Muscle of back (tissue), 11 donors: Measurements from ENCODE around the gene MBLAC1. TPM values are rescaled to one million over a fixed set of nuclear protein-coding genes. Genes with fewer than 3 reads are reported as not detected.

Source experiments
- DNase-seq, 3 donors: peaks; one replicate each; pipeline versions ENCODE4 v3.0.0 to v3.0.0-alpha.2; 2013
- polyA plus RNA-seq, 10 donors: library from polyadenylated mRNA; unstranded; fragments of 120-200 nt; gene quantifications; one replicate each; pipeline ENCODE4 v1.2.1, GENCODE V29; 2013; ENCODE audit not compliant: insufficient read length in 10 of 10

Gene MBLAC1
- polyA plus RNA-seq, 10 donors: 0.44 to 1.5 (median 0.95) TPM

DNA sequence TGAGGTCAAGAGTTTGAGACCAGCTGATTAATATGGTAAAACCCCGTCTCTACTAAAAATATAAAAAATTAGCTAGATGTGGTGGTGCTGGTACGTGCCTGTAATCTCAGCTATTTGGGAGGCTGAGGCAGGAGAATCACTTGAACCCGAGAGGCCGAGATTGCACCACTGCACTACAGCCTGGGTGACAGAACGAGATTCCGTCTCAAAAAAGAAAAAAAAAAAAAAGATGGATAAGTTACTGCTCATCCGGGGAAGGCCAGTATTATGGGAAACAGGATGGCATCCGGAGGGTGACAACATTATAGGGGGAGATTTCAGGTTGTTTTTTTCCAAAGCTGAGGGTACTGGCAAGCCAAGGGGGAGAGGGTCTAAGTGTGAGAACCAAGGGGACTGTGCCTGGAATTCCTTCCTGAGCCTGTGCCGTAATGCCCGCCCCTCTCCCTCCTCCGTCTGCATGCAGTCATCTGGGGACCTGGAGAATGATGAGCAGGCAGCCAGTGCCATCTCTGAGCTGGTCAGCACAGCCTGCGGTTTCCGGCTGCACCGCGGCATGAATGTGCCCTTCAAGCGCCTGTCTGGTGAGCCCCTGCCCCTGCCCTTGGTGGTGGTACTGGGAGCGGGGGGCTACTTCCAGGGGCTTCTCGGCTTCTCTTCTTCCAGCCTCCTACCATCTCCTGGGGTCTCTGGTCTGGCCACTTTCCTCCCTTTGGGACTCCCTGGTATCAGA is 26.3 kb downstream of the MBLAC1 start:
- no peak for DNase-seq

GRCh38 chr7:100153708-100154535 is 27.2 kb downstream of the MBLAC1 start:
- DNase-seq: no peak

GRCh38 chr7:100154651-100155491 is 28.1 kb downstream of the MBLAC1 start:
- DNase-seq: no peak

- no peak for DNase-seq
Measured at GRCh38 chr7:100155553-100156317, 29.0 kb downstream of the MBLAC1 start.

DNA sequence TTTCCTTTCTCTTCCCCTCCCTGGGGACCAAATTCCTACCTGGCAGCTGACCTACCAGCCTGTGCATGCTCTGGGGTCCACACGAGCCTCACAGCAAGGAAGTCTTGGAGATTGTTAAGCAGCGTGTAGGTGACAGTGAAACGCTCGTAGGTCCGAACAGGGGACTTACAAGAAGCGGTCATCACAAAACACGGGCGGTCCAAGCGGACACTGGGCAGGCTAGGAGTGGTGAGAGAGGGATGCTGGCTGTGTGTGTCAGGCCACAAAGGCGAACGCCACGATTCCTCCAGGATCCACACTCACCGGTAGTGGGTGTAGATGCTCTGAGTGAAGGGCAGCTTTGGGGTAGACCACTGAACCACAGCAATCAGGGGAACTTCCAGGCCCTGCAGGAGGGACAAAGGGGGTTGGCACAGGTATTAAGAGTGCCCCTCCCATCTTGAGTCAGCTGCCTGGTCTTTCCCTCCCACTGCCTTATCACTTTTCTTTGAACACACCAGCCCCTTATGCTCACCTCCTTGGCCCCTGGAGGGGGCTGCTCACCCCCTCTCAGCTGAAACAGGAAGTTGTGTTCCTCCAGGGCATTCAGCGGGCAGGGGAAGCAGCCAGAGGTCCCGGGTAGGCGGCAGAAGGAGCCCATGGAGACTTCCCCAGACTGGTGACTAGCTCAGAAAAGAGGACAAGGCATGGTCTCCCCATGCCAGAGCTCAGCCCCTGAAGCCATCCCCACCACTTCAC is 29.7 kb downstream of the MBLAC1 start:
- DNase-seq: no peak

DNA sequence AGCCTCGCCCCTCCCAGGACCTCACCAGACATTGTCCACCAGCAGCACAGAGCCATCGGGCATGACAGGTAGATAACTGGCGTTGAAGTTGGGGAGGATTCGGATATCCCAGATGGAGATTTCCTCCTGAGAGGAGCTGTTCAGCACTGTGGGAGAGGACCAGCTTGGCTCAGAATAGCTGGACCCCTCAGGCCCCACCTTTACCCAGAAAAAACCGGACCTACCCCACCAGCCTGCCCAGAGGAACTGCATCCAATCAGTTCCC is 30.2 kb downstream of the MBLAC1 start:
- no peak for DNase-seq

DNA sequence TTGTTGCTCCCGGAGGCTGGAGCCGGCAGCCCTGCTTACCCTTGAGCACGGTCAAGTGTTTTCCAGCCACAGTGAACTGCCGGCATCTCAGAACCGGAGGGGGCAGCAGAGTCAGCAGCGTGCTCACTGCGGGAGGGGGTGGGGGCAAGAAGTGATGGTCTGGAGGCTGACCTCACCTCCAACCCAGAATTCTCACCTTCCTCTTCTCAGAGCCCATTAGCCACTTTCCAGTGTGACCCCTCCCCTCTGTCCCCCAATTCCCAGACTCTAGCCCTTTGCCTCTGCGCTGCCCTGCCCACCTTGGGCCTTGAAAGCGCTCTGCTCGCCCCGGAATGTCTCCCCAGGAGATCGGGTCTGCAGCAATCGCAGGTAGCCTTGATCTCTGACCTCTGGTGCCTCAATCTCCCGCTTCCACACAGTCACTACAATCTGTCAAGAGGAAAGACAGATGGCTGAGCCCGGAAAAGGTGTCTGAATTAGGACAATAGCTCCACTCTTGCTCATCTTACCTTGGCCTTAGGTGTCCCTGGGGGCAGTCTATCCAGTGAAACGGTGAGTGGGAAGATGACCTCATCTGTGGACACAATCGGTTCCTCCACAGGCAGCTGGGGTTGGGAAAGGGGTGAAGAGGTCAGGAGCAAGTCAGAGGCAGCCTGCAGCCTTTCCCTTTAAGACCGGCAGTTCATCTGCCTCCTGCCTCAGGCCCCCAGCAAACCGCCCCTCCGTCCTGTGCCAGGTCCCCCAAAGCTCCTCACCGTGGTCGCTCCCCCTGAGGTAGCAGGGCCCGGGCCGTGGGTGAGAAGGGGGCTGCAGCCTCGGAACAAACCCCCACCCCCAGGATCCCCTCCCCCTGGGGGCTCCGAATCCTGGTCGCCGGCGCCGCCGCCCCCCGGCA is 30.8 kb downstream of the MBLAC1 start:
- DNase-seq: no peak

DNA sequence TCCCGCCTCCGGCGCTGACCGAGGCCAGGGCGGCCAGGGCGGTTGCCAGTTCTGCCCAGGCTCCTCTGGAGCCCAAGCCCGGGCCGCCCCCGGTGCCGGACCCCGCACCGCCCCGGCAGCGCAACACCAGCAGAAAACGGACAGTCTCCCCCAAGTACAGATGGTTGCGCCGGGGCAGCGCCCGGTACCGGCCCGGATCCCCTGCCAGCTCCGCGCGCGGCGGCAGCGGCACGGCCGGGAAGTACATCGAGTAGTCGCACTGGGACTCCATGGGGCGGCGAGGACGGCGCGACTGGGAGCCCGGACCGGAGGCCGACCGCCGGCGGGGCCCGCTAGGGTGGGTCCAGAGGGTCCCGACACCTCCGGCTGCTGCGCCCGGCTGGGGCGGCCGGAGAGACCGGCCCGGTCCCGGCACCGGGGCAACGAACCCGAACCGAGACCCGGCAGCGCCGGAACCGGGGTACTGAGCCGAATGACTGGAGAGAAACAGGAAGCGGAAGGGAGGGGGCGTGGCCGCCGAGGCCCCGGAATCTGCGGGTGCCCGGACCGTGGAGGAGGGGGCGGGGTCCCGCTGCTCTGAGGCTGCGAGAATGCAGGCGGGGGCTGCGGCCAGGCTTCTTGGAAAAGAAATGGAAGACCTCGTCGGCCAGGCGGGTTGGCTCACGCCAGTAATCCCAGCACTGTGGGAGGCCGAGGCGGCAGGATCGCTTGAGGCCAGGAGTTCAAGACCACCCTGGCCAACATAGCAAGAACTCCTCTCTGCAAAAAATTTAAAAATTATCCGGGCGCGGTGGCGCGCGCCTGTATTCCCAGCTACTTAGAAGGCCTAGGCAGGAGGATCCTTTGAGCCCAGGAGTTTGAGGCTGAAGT is 31.7 kb downstream of the MBLAC1 start, which contains the start of gene TRAPPC14:
Gene TRAPPC14 (minus strand): TSS at position 495 of the 870 bp plus-strand sequence. CDS start 224 bp downstream, at position 271.
- DNase-seq: peak; percentile 82 to 96 (median 92)

GRCh38 chr7:100159099-100159623 is 32.4 kb downstream of the MBLAC1 start:
- no peak for DNase-seq

DNA sequence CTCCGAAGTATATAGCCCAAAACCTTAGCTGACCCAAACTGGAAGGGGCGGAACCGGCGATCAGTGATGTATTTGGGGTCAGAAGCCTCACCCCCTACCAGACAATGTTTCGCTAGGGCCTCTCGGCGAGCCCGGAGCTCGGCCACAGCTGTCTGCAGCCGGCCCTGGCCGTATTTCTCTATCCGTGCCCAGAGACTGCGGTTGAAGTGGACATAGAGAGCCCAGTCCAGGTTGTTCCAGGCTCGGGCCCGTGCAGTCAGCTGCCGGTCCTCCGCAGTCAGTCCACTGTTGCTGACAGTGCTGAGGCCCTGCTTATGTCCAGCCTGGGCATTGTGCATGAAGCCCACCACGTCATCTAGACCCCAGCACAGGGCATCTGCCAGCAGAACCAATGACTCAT is 33.3 kb downstream of the MBLAC1 start:
- DNase-seq: no peak

- no peak for DNase-seq
Measured at GRCh38 chr7:100163006-100163531, 36.3 kb downstream of the MBLAC1 start.

DNA sequence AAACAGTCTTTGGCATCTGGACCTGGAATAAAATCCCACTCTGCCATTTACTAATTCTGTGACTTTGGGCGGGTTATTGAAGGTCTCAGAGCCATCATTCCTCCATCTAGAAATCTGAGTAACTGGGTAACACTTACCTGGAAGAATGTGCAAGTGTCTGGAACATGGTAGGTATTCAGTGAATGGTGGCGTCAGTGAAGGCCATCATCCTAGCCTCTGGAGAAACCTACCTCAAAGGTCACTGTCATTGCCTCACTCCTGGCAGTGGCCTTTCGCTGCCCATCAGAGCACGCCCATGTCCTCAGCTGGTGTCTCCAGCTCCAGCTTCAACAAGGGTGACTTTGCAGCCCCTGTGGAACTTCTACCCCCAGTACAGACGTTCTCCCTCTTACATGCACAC is 37.1 kb downstream of the MBLAC1 start:
- no peak for DNase-seq

GRCh38 chr7:100166317-100166940 is 39.7 kb downstream of the MBLAC1 start:
- no peak for DNase-seq

- DNase-seq: peak in 1 of 3 donors; percentile 48
Measured at GRCh38 chr7:100166970-100167911, 40.5 kb downstream of the MBLAC1 start.

DNA sequence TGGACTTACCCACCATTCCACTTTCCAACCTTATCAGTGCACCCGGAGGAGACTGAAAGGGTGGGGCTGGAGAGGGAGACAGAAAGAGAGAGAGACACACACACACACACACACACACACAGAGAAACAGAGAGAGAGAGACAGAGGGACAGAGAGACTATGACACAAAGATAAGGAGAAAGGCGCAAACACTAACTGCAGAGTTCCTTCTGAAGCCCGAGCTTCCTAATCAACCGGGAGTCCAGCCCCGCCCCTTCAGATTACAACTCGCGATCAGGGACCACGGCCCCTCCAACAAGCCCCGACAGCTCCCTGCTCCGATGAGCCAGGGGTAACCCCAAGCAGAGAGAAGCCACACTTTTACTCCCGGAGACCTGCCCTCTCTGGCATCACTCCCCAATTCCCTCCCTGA is 41.2 kb downstream of the MBLAC1 start:
- no peak for DNase-seq

DNA sequence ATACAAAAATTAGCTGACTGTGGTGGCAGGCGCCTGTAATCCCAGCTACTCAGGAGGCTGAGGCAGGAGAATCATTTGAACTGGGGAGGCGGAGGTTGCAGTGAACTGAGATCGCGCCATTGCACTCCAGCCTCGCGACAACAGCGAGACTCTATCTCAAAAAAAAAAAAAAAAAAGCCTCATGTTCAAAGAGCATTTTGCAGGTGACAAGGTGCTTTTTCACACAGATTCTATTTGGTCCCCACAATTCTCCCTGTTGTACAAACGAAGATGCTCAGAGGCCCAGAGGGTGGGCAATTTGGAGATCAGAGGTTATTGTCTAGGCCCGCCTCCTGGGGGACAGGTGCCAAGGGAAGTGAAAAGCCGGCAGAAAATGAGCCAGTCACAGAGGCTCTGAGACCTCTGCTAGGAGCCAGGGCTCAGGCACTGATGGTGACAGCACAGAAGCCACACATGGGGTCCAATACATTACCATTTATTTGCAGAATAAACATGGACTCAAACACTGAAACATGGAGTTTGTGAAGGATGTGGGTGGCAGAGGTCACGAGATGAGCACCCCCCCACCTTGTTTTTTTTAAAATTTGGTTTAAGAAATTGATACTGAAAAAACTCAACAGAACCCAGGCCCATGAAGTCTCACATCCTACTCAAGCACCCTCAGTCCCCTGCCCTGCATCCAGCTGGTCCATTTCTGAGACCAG is 42.5 kb downstream of the MBLAC1 start:
- no peak for DNase-seq
